Testis (tissue), 3 donors: ENCODE measurements around the gene POU6F2. TPM values are rescaled to one million over a fixed set of nuclear protein-coding genes. Genes with fewer than 3 reads are reported as not detected.

ENCODE experiments used
- DNase-seq: peaks from one replicate; pipeline ENCODE4 v3.0.0-alpha.2; 2019
- H3K27ac ChIP-seq, 2 donors: fragments of 200-600 bp; sonication (generic); one replicate each; pipeline ENCODE4 v1.5.1; 2019
- H3K27me3 ChIP-seq: fragments of 200-600 bp; sonication (generic); one replicate; pipeline ENCODE4 v1.5.1; 2019
- H3K36me3 ChIP-seq: fragments of 200-600 bp; sonication (generic); one replicate; pipeline ENCODE4 v1.5.1; 2017; ENCODE audit warnings: low read depth; ENCODE audit errors: missing control alignments
- H3K4me1 ChIP-seq: fragments of 200-600 bp; sonication (generic); one replicate; pipeline ENCODE4 v1.5.1; 2019
- H3K4me3 ChIP-seq, 2 donors: fragments of 200-600 bp; sonication (generic); one replicate each; pipeline ENCODE4 v1.5.1; 2017 to 2019
- H3K9me3 ChIP-seq: fragments of 200-600 bp; sonication (generic); one replicate; pipeline ENCODE4 v1.5.1; 2017
- POLR2A ChIP-seq: fragments of 450-650 bp; IDR thresholded peaks from one replicate; pipeline ENCODE4 v1.6.1; 2017; ENCODE audit warnings: antibody characterized with exemption, mild to moderate bottlenecking, moderate library complexity
- WGBS, 2 donors: methylation state at CpG; one replicate each; pipeline ENCODE4 v1.1.5; 2018; 5-methylcytosine and 5-hydroxymethylcytosine counted together
- intact Hi-C: fragments of 100-400 bp; cut with DNase I; formaldehyde crosslinking; loops from one replicate; pipeline ENCODE4 v1.15.1; 2023; ENCODE audit warnings: low total_unique reads
- polyA plus RNA-seq: library from polyadenylated mRNA; stranded (reverse); fragments of 350-450 nt; fragmentation: Illumina TruSeq; extraction: RNeasy Lipid Tissue Mini Kit (QIAGEN cat#74804); gene quantifications from one replicate; pipeline ENCODE4 v1.2.3, GENCODE V29; 2014; ENCODE audit warnings: low read depth, low replicate concordance; ENCODE audit not compliant: insufficient read depth
- total RNA-seq, 2 donors: library from RNA; depleted of rRNA; stranded (reverse); fragments of >200 nt; gene quantifications; one replicate each; pipeline ENCODE4 v1.2.3, GENCODE V29; 2016
- TF ChIP-seq, protein P1 (sequence below), 3 experiments: fragments of 450-650 bp in 2 of 3; fragments of 200-600 bp in 1 of 3; sonication (generic) in 1 of 3; IDR thresholded peaks; one replicate each; pipeline ENCODE4 v1.5.1; 2016 to 2019; ENCODE audit warnings: antibody characterized with exemption in 3 of 3, mild to moderate bottlenecking in 2 of 3, moderate library complexity in 1 of 3

POU6F2 gene
- total and polyA plus RNA-seq, 3 donors from 2014 or later: 1.3 to 3.4 (median 1.7) TPM

DNA sequence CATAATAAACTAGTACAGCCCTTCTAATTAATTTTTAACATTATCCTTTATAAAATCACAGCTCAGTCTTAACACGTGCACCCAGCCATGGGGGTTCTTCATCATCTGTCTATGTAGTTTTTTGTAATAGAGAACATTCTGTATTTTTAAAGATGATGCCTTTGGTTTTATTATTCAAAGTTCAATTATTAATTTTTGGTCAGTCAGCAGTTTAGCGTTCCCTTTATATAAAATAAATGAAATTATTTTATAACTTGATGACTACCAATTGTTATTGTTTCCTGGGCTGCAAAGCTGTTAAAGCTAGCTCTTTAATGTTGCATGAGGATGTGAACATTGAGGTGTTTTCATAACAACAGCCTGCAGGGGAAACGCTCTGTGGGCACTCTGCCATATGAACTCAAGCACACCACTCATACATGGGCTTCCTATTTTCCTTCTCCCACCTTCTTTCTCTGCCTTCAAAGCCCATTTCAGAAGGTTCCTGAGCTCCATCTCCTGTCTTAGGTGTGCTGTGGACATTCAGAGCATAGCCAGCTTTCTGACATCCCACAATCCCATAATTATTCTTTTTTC, 416.5 kb downstream of the POU6F2 start:
- Histone ChIP-seq H3K4me1 (no peaks in the 10 kb centered on the region), H3K27me3 (no peaks in the 10 kb centered on the region), H3K36me3 (no peaks in the 10 kb centered on the region), H3K4me3 (no peak overlapping the region), H3K9me3 (no peaks in the 10 kb centered on the region), H3K27ac (no peak overlapping the region)
- DNase-seq: no peak
- TF ChIP-seq, protein P1, sequence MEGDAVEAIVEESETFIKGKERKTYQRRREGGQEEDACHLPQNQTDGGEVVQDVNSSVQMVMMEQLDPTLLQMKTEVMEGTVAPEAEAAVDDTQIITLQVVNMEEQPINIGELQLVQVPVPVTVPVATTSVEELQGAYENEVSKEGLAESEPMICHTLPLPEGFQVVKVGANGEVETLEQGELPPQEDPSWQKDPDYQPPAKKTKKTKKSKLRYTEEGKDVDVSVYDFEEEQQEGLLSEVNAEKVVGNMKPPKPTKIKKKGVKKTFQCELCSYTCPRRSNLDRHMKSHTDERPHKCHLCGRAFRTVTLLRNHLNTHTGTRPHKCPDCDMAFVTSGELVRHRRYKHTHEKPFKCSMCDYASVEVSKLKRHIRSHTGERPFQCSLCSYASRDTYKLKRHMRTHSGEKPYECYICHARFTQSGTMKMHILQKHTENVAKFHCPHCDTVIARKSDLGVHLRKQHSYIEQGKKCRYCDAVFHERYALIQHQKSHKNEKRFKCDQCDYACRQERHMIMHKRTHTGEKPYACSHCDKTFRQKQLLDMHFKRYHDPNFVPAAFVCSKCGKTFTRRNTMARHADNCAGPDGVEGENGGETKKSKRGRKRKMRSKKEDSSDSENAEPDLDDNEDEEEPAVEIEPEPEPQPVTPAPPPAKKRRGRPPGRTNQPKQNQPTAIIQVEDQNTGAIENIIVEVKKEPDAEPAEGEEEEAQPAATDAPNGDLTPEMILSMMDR (IDR thresholded peaks at IDR 0.05): no peak
- TF ChIP-seq POLR2A: no peak
- intact Hi-C loops: no loop called here
- WGBS, 2 donors: 50 to 63% methylated on average over 3 of the region's 3 CpGs

GRCh38 chr7:39399458-39399857, 421.7 kb downstream of the POU6F2 start:
- Histone ChIP-seq H3K27me3 (no peaks in the 10 kb centered on the region), H3K9me3 (no peaks in the 10 kb centered on the region), H3K36me3 (no peaks in the 10 kb centered on the region), H3K4me3 (no peak overlapping the region), H3K4me1 (no peaks in the 10 kb centered on the region), H3K27ac (no peak overlapping the region)
- WGBS, 2 donors: 91 to 96% methylated on average over 2 of the region's 2 CpGs
- intact Hi-C loops: no loop called here
- DNase-seq: no peak
- TF ChIP-seq, protein P1 (IDR thresholded peaks at IDR 0.05): no peak
- TF ChIP-seq POLR2A: no peak

GRCh38 chr7:39399986-39400385, 422.3 kb downstream of the POU6F2 start:
- no peak for DNase-seq
- H3K4me3 ChIP-seq: no peak overlapping the region
- intact Hi-C loops: no loop called here
- no peaks in the 10 kb centered on the region for H3K9me3 ChIP-seq
- WGBS, 2 donors: 60 to 80% methylated on average over 2 to 3 of the region's 3 CpGs
- no peaks in the 10 kb centered on the region for H3K4me1 ChIP-seq
- TF ChIP-seq POLR2A: no peak
- TF ChIP-seq, protein P1 (IDR thresholded peaks at IDR 0.05): no peak
- no peak overlapping the region for H3K27ac ChIP-seq
- H3K27me3 ChIP-seq: no peaks in the 10 kb centered on the region
- H3K36me3 ChIP-seq: no peaks in the 10 kb centered on the region

GRCh38 chr7:39400836-39401235, 423.1 kb downstream of the POU6F2 start:
- no peak for DNase-seq
- Histone ChIP-seq H3K27me3 (no peaks in the 10 kb centered on the region), H3K9me3 (no peaks in the 10 kb centered on the region), H3K27ac (no peak overlapping the region), H3K4me3 (no peak overlapping the region), H3K4me1 (no peaks in the 10 kb centered on the region), H3K36me3 (no peaks in the 10 kb centered on the region)
- intact Hi-C loops: no loop called here
- TF ChIP-seq, protein P1 (IDR thresholded peaks at IDR 0.05): no peak
- no peak for TF ChIP-seq POLR2A
- WGBS, 2 donors: 87 to 89% methylated on average over 3 of the region's 3 CpGs

DNA sequence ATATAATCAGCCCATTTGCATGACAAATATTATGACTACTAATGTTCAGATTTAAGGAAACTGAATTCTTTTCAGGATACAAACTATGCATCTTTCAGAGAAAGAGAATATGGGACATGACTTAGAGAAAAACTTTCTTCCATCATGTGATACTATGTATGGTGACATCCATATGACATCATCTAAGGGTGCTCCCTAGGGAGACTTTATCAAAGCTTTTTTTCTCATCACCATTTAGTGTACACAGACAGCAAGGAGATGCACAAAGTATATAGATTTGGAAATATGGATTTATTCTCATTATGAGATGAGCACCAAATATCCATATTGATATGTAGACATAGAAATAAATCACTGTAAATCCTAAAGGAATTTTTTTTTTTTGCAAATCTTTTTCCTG, 424.3 kb downstream of the POU6F2 start:
- H3K27me3 ChIP-seq: no peaks in the 10 kb centered on the region
- H3K4me1 ChIP-seq: no peaks in the 10 kb centered on the region
- TF ChIP-seq, protein P1 (IDR thresholded peaks at IDR 0.05): no peak
- no peak for TF ChIP-seq POLR2A
- H3K36me3 ChIP-seq: no peaks in the 10 kb centered on the region
- no peak overlapping the region for H3K27ac ChIP-seq
- H3K4me3 ChIP-seq: no peak overlapping the region
- intact Hi-C loops: no loop called here
- DNase-seq: no peak
- no peaks in the 10 kb centered on the region for H3K9me3 ChIP-seq
